Liver (tissue), 9 donors: Measurements from ENCODE around the gene TRDN. TPM values are rescaled to one million over a fixed set of nuclear protein-coding genes. Genes with fewer than 3 reads are reported as not detected.

ENCODE experiments used
- DNase-seq: peaks from one replicate; pipeline ENCODE4 v3.0.0-alpha.2; 2017; ENCODE audit warnings: low spot score
- H3K27ac ChIP-seq, 2 donors: one replicate each; pipeline ENCODE4 v1.7.0; 2013; ENCODE audit warnings: inconsistent platforms in 2 of 2, low read length in 2 of 2, control low read depth in 1 of 2, low read depth in 1 of 2, mild to moderate bottlenecking in 1 of 2
- H3K27me3 ChIP-seq, 4 donors: one replicate each; pipeline versions ENCODE4 v1.6.1 to v1.7.0; 2013; ENCODE audit warnings: low read length in 3 of 4, inconsistent platforms in 1 of 4, mild to moderate bottlenecking in 1 of 4, moderate library complexity in 1 of 4; ENCODE audit not compliant: control insufficient read depth in 4 of 4, insufficient read depth in 4 of 4
- H3K36me3 ChIP-seq, 4 donors: one replicate each; pipeline versions ENCODE4 v1.6.1 to v1.7.0; 2013; ENCODE audit warnings: low read length in 3 of 4, mild to moderate bottlenecking in 3 of 4, low read depth in 1 of 4, moderate library complexity in 1 of 4; ENCODE audit not compliant: control insufficient read depth in 4 of 4, insufficient read depth in 3 of 4
- H3K4me1 ChIP-seq, 4 donors: one replicate each; pipeline versions ENCODE4 v1.6.1 to v1.7.0; 2013; ENCODE audit warnings: low read length in 3 of 4, mild to moderate bottlenecking in 3 of 4, moderate library complexity in 1 of 4; ENCODE audit not compliant: control insufficient read depth in 4 of 4, insufficient read depth in 4 of 4
- H3K4me3 ChIP-seq, 3 donors: one replicate each; pipeline versions ENCODE4 v1.6.1 to v1.7.0; 2013; ENCODE audit warnings: low read length in 3 of 3, control low read depth in 1 of 3, low read depth in 1 of 3, mild to moderate bottlenecking in 1 of 3
- H3K9ac ChIP-seq, 2 donors: one replicate each; pipeline ENCODE4 v1.7.0; 2013; ENCODE audit warnings: low read length in 2 of 2, mild to moderate bottlenecking in 2 of 2, moderate library complexity in 2 of 2, control low read depth in 1 of 2, low read depth in 1 of 2
- H3K9me3 ChIP-seq, 4 donors: one replicate each; pipeline versions ENCODE4 v1.6.1 to v1.7.0; 2013; ENCODE audit warnings: low read length in 3 of 4; ENCODE audit not compliant: control insufficient read depth in 4 of 4
- EGR1 ChIP-seq, 2 donors: IDR thresholded peaks; 2 replicates each; pipeline ENCODE4 v1.6.1; 2016 to 2018; ENCODE audit warnings: antibody characterized with exemption in 2 of 2, low read depth in 2 of 2
- FOXA1 ChIP-seq: IDR thresholded peaks from 2 replicates; pipeline ENCODE4 v1.6.1; 2016; ENCODE audit warnings: antibody characterized with exemption
- FOXA2 ChIP-seq: IDR thresholded peaks from 2 replicates; pipeline ENCODE4 v1.6.1; 2016; ENCODE audit warnings: antibody characterized with exemption
- GABPA ChIP-seq, 2 donors: IDR thresholded peaks in 1 of 2; conservative IDR thresholded peaks in 1 of 2; 2 replicates each; pipeline ENCODE4 v1.6.1; 2016; ENCODE audit warnings: antibody characterized with exemption in 2 of 2, mild to moderate bottlenecking in 1 of 2, moderate library complexity in 1 of 2
- HNF4A ChIP-seq, 2 donors: conservative IDR thresholded peaks; 2 replicates each; pipeline ENCODE4 v1.6.1; 2016; ENCODE audit warnings: antibody characterized with exemption in 2 of 2, mild to moderate bottlenecking in 2 of 2
- HNF4G ChIP-seq: IDR thresholded peaks from 2 replicates; pipeline ENCODE4 v1.6.1; 2016; ENCODE audit warnings: antibody characterized with exemption
- JUND ChIP-seq, 2 donors: IDR thresholded peaks; 2 replicates each; pipeline ENCODE4 v1.6.1; 2016; ENCODE audit warnings: antibody characterized with exemption in 2 of 2
- MAX ChIP-seq: IDR thresholded peaks from 2 replicates; pipeline ENCODE4 v1.6.1; 2016; ENCODE audit warnings: antibody characterized with exemption
- NR2F2 ChIP-seq: IDR thresholded peaks from 2 replicates; pipeline ENCODE4 v1.6.1; 2016; ENCODE audit warnings: antibody characterized with exemption
- RAD21 ChIP-seq, 2 donors: IDR thresholded peaks; 2 replicates each; pipeline ENCODE4 v1.6.1; 2016; ENCODE audit warnings: antibody characterized with exemption in 2 of 2, mild to moderate bottlenecking in 2 of 2
- REST ChIP-seq: IDR thresholded peaks from 2 replicates; pipeline ENCODE4 v1.6.1; 2016; ENCODE audit warnings: antibody characterized with exemption, mild to moderate bottlenecking
- RXRA ChIP-seq, 2 donors: IDR thresholded peaks; 2 replicates each; pipeline ENCODE4 v1.6.1; 2017 to 2018; ENCODE audit warnings: antibody characterized with exemption in 2 of 2, mild to moderate bottlenecking in 1 of 2
- SP1 ChIP-seq: IDR thresholded peaks from 2 replicates; pipeline ENCODE4 v1.6.1; 2018; ENCODE audit warnings: antibody characterized with exemption, mild to moderate bottlenecking
- TAF1 ChIP-seq: conservative IDR thresholded peaks from 2 replicates; pipeline ENCODE4 v1.6.1; 2016; ENCODE audit warnings: antibody characterized with exemption, mild to moderate bottlenecking
- YY1 ChIP-seq: IDR thresholded peaks from 2 replicates; pipeline ENCODE4 v1.6.1; 2016; ENCODE audit warnings: antibody characterized with exemption, mild to moderate bottlenecking
- ZBTB33 ChIP-seq: IDR thresholded peaks from 2 replicates; pipeline ENCODE4 v1.6.1; 2016; ENCODE audit warnings: antibody characterized with exemption
- WGBS: extraction: QIAGEN DNeasy Blood & Tissue Kit; methylation state at CpG from one replicate; pipeline ENCODE4 v1.1.7; 2013; 5-methylcytosine and 5-hydroxymethylcytosine counted together
- polyA plus RNA-seq, 2 donors: library from polyadenylated mRNA; stranded (reverse) in 1 of 2; unstranded in 1 of 2; fragments of 200-250 nt in 1 of 2; fragments of >200 nt in 1 of 2; fragmentation: Nextera tagmentation in 1 of 2; extraction: Ambion mirVana in 1 of 2; gene quantifications; one replicate each; pipeline versions ENCODE4 v1.2.1 to v1.2.3, GENCODE V29; 2013 to 2015
- total RNA-seq, 2 donors: library from RNA; depleted of rRNA; stranded (reverse); fragments of >200 nt; gene quantifications; one replicate each; pipeline ENCODE4 v1.2.3, GENCODE V29; 2014
- TF ChIP-seq, protein P1 (sequence below): IDR thresholded peaks from 2 replicates; pipeline ENCODE4 v1.6.1; 2016; ENCODE audit warnings: antibody characterized with exemption
- TF ChIP-seq, protein P2 (sequence below): fragments of 150-350 bp; IDR thresholded peaks from 2 replicates; pipeline ENCODE4 v1.5.1; 2017; ENCODE audit warnings: improper control_type of control experiment, low read depth, low read length; ENCODE audit not compliant: missing input control
- donor health status: healthy.
- donor health status: healthy.
- donor health status: healthy.
- donor health status: healthy.
- donor health status: healthy.

The TRDN gene
- total and polyA plus RNA-seq, 4 donors: 0.08 to 0.79 TPM; not detected in 2

GRCh38 chr6:123203928-123204327, 432.8 kb downstream of the TRDN start:
- no peaks in the 10 kb centered on the region for H3K27me3 ChIP-seq
- 45% methylated on average over 1 of the region's 1 CpG for WGBS
- no peak overlapping the region for H3K4me3 ChIP-seq
- no peaks in the 10 kb centered on the region for H3K36me3 ChIP-seq
- no peak overlapping the region for H3K9ac ChIP-seq
- peaks cover 0 to 3% (median 0%) of the 10 kb centered on the region in 4 donors for H3K9me3 ChIP-seq
- no peak for TF ChIP-seq HNF4G
- TF ChIP-seq NR2F2: no peak
- TF ChIP-seq RAD21 (IDR thresholded peaks at IDR 0.05): no peak
- no peak for TF ChIP-seq HNF4A (conservative IDR thresholded peaks at IDR 0.05)
- TF ChIP-seq, protein P1, sequence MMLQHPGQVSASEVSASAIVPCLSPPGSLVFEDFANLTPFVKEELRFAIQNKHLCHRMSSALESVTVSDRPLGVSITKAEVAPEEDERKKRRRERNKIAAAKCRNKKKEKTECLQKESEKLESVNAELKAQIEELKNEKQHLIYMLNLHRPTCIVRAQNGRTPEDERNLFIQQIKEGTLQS: no peak
- TF ChIP-seq EGR1 (IDR thresholded peaks at IDR 0.05; ENCODE audit: low read depth in 2 of 2): no peak
- TF ChIP-seq, protein P2, sequence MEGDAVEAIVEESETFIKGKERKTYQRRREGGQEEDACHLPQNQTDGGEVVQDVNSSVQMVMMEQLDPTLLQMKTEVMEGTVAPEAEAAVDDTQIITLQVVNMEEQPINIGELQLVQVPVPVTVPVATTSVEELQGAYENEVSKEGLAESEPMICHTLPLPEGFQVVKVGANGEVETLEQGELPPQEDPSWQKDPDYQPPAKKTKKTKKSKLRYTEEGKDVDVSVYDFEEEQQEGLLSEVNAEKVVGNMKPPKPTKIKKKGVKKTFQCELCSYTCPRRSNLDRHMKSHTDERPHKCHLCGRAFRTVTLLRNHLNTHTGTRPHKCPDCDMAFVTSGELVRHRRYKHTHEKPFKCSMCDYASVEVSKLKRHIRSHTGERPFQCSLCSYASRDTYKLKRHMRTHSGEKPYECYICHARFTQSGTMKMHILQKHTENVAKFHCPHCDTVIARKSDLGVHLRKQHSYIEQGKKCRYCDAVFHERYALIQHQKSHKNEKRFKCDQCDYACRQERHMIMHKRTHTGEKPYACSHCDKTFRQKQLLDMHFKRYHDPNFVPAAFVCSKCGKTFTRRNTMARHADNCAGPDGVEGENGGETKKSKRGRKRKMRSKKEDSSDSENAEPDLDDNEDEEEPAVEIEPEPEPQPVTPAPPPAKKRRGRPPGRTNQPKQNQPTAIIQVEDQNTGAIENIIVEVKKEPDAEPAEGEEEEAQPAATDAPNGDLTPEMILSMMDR: no peak
- TF ChIP-seq ZBTB33: no peak
- TF ChIP-seq GABPA (IDR thresholded peaks at IDR 0.05 in 1 of 2, conservative IDR thresholded peaks at IDR 0.05 in 1 of 2): no peak
- no peak for TF ChIP-seq FOXA1
- no peak for TF ChIP-seq REST
- TF ChIP-seq JUND (IDR thresholded peaks at IDR 0.05): no peak
- TF ChIP-seq FOXA2: no peak
- TF ChIP-seq MAX: no peak
- TF ChIP-seq TAF1: no peak
- no peak for TF ChIP-seq SP1
- TF ChIP-seq YY1: no peak
- no peak for TF ChIP-seq RXRA (IDR thresholded peaks at IDR 0.05)
- no peaks in the 10 kb centered on the region for H3K4me1 ChIP-seq
- H3K27ac ChIP-seq: no peak overlapping the region
- DNase-seq: no peak
